Measurements from ENCODE around the gene UQCRC1. TPM values are rescaled to one million over a fixed set of nuclear protein-coding genes. Genes with fewer than 3 reads are reported as not detected.

The UQCRC1 gene
- total and polyA plus RNA-seq, 2 experiments from 2014 or later = 308 to 405 TPM

GRCh38 chr3:48596676-48597407 lies 12.6 kb downstream of the UQCRC1 start:
- TF ChIP-seq CTCF (IDR thresholded peaks at IDR 0.05; ENCODE audit: poor library complexity) = no peak
- no peaks in the 10 kb centered on the region for H3K79me2 ChIP-seq
- H3K36me3 ChIP-seq (replicated peaks; ENCODE audit: insufficient read depth, low read depth) = no peaks in the 10 kb centered on the region
- no peak for DNase-seq (ENCODE audit: low spot score)
- WGBS (ENCODE audit: low lambda C conversion rate, missing lambda C conversion rate) = 88% methylated on average over 8 of the region's 8 CpGs
- no peak overlapping the region for H2AFZ ChIP-seq
- no peak overlapping the region for H3K4me2 ChIP-seq
- peaks cover 46% of the 10 kb centered on the region for H3K4me1 ChIP-seq (ENCODE audit: insufficient read depth)
- no peaks in the 10 kb centered on the region for H3K9me3 ChIP-seq (ENCODE audit: low read depth)
- no peak overlapping the region for H3K4me3 ChIP-seq
- peak overlapping the region; percentile 95 for H3K27ac ChIP-seq
- no peaks in the 10 kb centered on the region for H3K27me3 ChIP-seq
- H4K20me1 ChIP-seq (ENCODE audit: insufficient read depth, poor library complexity, severe bottlenecking) = no peaks in the 10 kb centered on the region
- no peaks in the 10 kb centered on the region for H3K9me2 ChIP-seq (replicated peaks; ENCODE audit: insufficient read depth)

DNA sequence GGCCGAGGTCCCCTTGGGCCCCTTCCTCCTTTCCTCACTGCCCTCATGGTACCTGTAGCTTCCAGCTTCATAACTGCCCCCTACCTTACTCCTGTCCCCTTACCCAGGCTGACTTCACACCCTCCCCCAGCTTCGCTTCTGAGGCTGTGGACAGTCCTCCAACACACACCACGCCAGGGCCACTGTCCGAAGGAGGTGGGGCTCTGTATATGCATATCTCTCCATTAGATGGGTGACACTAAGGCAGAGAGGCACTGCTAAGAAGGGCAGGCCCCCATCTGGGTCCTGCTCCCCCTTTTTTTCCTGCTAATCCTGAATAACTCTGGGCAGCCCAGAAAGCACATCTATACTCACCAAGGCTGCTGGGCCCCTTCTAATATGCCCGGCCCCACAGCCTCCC lies 13.3 kb downstream of the UQCRC1 start:
- Histone ChIP-seq H3K9me2 (replicated peaks; ENCODE audit: insufficient read depth) (no peaks in the 10 kb centered on the region), H3K36me3 (replicated peaks; ENCODE audit: insufficient read depth, low read depth) (no peaks in the 10 kb centered on the region), H3K9me3 (ENCODE audit: low read depth) (no peaks in the 10 kb centered on the region), H4K20me1 (ENCODE audit: insufficient read depth, poor library complexity, severe bottlenecking) (no peaks in the 10 kb centered on the region), H3K79me2 (no peaks in the 10 kb centered on the region), H3K4me2 (peak overlapping the region; percentile 15), H3K27me3 (no peaks in the 10 kb centered on the region), H2AFZ (no peak overlapping the region), H3K4me3 (no peak overlapping the region), H3K27ac (peak overlapping the region; percentile 95), H3K4me1 (ENCODE audit: insufficient read depth) (peaks cover 46% of the 10 kb centered on the region)
- no peak for TF ChIP-seq EZH2 (IDR thresholded peaks at IDR 0.05; ENCODE audit: borderline replicate concordance)
- TF ChIP-seq CTCF (IDR thresholded peaks at IDR 0.05; ENCODE audit: poor library complexity) = no peak
- no peak for TF ChIP-seq EZH2phosphoT487 (IDR thresholded peaks at IDR 0.05; ENCODE audit: low read depth, severe bottlenecking, unreplicated experiment)
- no peak for DNase-seq (ENCODE audit: low spot score)
- 66% methylated on average over 5 of the region's 5 CpGs for WGBS (ENCODE audit: low lambda C conversion rate, missing lambda C conversion rate)

DNA sequence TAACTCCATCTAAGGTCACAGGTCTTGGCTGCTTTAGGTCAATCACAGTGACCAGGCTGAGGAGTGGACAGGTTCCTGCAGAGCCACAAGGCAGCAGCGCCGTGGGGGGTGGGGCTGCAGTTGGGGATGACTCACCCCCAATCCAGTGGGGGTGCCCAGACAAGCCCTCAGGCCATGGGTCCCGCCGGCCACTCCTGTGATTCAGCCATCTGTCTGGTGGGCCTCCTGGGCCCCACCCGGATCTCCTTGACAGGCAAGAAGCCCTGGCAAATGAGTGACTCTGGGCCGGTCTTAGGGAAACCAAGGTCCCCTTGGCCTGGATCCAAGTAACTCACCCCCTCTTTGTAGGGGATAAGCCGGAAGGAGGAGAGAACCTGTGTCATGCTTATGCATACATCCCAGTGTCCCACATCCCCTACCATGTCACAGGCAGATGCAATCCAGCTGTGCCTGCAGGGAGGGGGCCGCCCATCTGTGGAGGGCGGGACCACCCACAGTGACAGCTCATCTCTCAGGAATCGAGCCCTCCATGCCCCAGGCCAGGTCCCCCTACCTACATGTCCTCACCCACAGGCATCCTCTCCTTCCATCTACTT lies 13.8 kb downstream of the UQCRC1 start:
- peak overlapping the region; percentile 95 for H3K27ac ChIP-seq
- TF ChIP-seq EZH2 (IDR thresholded peaks at IDR 0.05; ENCODE audit: borderline replicate concordance) (no peak), EZH2phosphoT487 (IDR thresholded peaks at IDR 0.05; ENCODE audit: low read depth, severe bottlenecking, unreplicated experiment) (no peak), CTCF (IDR thresholded peaks at IDR 0.05; ENCODE audit: poor library complexity) (no peak)
- peaks cover 46% of the 10 kb centered on the region for H3K4me1 ChIP-seq (ENCODE audit: insufficient read depth)
- H4K20me1 ChIP-seq (ENCODE audit: insufficient read depth, poor library complexity, severe bottlenecking) = no peaks in the 10 kb centered on the region
- no peak overlapping the region for H3K4me3 ChIP-seq
- H3K36me3 ChIP-seq (replicated peaks; ENCODE audit: insufficient read depth, low read depth) = no peaks in the 10 kb centered on the region
- no peaks in the 10 kb centered on the region for H3K79me2 ChIP-seq
- DNase-seq (ENCODE audit: low spot score) = peak; percentile 86
- WGBS (ENCODE audit: low lambda C conversion rate, missing lambda C conversion rate) = 20% methylated on average over 10 of the region's 10 CpGs
- no peaks in the 10 kb centered on the region for H3K9me3 ChIP-seq (ENCODE audit: low read depth)
- H3K9me2 ChIP-seq (replicated peaks; ENCODE audit: insufficient read depth) = no peaks in the 10 kb centered on the region
- H3K27me3 ChIP-seq = no peaks in the 10 kb centered on the region
- H2AFZ ChIP-seq = no peak overlapping the region
- H3K4me2 ChIP-seq = peak overlapping the region; percentile 72
